ENCODE data around the gene KDM2A.

GRCh38 chr11:67252831-67253239 is 133.8 kb downstream of the KDM2A start:
- TF ChIP-seq, protein P1, sequence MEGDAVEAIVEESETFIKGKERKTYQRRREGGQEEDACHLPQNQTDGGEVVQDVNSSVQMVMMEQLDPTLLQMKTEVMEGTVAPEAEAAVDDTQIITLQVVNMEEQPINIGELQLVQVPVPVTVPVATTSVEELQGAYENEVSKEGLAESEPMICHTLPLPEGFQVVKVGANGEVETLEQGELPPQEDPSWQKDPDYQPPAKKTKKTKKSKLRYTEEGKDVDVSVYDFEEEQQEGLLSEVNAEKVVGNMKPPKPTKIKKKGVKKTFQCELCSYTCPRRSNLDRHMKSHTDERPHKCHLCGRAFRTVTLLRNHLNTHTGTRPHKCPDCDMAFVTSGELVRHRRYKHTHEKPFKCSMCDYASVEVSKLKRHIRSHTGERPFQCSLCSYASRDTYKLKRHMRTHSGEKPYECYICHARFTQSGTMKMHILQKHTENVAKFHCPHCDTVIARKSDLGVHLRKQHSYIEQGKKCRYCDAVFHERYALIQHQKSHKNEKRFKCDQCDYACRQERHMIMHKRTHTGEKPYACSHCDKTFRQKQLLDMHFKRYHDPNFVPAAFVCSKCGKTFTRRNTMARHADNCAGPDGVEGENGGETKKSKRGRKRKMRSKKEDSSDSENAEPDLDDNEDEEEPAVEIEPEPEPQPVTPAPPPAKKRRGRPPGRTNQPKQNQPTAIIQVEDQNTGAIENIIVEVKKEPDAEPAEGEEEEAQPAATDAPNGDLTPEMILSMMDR (IDR thresholded peaks at IDR 0.05) = peak in 4 of 6 experiments; percentile 24 to 39 (median 30)
- TF ChIP-seq POLR2A (IDR thresholded peaks at IDR 0.05) = no peak

Data from thyroid gland (tissue), 4 donors.